HG03342 (cell line): ENCODE results near the gene NRXN3.
A peak's percentile ranks its signal among the peaks of the same experiment; 100 is the strongest.

Experiments used
- ATAC-seq: cut with Tn5 transposase; IDR thresholded peaks from one replicate; pipeline ENCODE4 v1.9.1; 2021; ENCODE audit warnings: mild to moderate bottlenecking, moderate library complexity; ENCODE audit not compliant: unreplicated experiment

Gene NRXN3

GRCh38 chr14:78767436-78767835, 597.3 kb downstream of the NRXN3 start:
- no peak for ATAC-seq

- ATAC-seq, result no peak
These were observed 612.4 kb downstream of the NRXN3 start for GRCh38 chr14:78782551-78782950.

DNA sequence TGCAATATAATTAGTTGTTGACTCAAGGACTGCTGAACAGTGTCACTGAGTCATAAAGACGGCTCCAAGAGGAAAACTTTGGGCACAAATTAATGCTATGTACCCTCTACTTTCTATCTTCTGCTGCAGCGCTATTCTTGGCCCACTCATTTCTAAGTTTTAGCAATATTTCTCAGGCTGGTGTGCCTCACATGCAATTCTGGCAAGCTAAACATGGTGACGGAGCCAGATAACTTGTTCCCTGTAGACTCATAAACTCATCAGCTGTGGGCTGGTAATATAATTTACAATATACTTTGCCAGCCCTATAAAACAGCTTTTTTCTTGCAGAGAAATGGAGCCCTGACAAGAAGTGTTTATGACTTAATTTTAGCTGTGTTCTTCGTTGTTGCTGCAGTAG, 615.1 kb downstream of the NRXN3 start:
- no peak for ATAC-seq

GRCh38 chr14:78788467-78789360, 618.5 kb downstream of the NRXN3 start:
- no peak for ATAC-seq

- ATAC-seq, result no peak
These were observed 620.1 kb downstream of the NRXN3 start for GRCh38 chr14:78790271-78790670.

DNA sequence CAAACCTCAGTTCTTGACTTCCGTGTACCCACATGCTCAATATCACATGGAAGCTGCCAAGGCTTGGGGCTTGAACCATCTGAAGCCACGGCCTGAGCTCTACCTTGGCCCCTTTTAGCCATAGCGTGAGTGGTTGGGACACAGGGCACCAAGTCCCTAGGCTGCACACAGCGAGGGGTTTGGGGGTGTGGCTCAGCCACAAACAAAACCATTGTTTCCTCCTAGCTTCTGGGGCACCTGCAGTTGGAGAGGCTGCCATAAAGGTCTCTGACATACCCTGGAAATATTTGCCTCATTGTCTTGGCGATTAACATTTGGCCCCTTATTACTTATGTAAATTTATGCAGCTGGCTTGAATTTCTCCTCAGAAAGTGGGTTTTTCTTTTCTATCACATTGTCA, 628.6 kb downstream of the NRXN3 start:
- ATAC-seq, result no peak

DNA sequence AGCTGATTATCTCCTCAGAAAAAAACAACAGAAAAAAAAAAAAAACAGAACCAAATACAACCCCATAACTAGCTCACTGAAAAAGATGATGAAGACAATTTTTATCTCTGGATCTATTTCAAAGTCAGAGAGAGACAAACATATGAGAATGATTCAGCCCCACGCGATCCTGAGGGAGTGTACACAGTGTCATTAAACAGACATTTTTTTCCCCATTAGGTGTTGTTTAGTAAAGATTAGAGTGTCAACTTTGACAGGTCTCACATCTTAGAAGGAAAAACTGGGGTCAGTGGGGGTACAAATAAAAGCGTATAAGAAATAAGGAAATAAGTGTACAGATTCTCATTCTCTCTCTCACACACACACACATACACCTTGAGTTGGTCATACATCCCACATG, 635.4 kb downstream of the NRXN3 start:
- ATAC-seq, result no peak

DNA sequence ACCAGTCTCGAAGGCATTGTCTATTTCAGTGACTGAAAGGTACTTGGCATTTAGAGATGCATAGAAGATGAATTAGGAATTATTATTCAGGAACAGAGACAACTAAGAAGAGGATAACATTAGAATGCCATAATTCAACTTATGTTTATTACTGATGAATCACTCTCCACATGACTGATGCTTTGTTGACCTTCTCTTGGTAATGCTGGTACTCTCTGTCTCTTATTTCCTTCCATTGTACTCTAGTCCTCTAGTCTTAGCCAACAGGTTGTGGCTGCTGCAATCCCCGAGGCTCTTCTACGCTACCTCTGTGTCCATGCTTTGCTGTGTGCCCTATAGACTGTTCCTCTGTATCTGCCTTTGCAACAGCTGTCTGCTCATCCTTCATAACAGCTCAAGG, 652.9 kb downstream of the NRXN3 start:
- ATAC-seq, result no peak

DNA sequence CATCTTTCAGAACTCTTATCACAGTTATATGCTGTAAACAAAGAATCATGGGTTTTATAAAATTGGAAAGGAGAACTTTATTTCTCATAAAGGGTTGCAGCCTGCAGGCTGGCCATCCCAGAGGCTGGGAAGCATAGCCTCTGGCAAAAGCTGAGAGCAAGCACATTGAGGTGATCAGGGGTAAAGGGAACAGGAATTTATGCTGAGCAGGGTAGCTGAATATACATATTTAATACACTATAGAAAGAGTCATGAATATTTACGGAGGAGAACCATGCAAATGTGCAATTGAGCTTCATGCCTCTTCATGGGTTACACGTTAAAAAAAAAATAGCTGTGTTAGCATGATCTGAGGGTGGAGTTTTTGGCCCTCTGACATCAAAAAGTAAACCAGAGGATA, 653.3 kb downstream of the NRXN3 start:
- ATAC-seq, result no peak

GRCh38 chr14:78829274-78829673, 659.1 kb downstream of the NRXN3 start:
- ATAC-seq, result no peak

DNA sequence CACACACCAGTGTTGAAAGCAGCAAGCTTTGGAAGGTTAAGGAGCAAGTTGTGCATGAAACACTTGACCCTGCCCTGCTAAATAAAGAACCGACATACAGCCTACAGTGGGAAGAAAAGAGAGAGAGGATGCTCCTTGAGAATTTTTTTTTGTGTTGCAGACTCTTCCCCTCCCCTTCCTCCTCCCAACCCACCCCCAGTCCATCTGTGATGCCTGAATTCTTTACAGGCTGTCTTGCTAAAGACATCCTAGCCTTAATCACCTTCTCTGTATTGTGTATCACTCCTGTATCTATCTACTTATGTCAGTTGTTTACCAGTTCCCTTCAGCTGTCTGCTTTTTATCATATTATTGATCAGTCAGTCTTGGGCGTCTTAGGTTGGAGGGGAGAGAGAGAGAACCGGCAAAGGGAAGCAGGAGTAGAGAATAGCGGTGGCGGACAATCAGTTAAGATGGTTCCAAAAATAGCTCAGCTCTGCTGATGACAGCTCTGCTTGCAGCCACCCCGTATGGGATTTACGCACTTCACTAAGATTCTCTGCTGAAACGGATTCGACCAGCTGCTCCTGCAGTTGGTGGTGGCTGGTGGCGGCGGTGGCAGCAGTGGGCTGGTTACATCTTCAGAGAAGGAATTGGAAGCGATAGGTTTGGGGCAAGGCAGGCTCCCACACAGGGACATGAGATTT, 664.7 kb downstream of the NRXN3 start:
- no peak for ATAC-seq

- no peak for ATAC-seq
These were observed 665.7 kb downstream of the NRXN3 start for GRCh38 chr14:78835909-78836308.

DNA sequence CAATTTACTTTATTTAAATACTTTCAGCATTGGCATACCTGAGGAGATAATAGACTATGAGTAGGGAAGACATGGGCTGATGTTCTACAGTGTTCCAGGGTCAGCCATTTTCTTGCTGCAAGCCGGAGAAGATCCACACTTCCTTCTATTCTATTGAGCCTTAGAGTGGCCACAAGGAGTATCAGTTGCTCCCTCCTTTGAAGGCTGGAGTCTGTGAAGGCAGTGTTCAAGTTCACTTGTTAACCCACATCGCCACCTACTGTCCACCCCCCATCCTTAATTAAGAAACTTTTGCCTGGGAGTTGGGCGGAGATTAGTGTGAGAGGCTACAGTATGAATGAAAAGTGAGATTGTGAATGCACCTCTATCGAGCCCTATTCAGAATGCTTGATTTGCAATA, 666.6 kb downstream of the NRXN3 start:
- peak; percentile 75 for ATAC-seq

DNA sequence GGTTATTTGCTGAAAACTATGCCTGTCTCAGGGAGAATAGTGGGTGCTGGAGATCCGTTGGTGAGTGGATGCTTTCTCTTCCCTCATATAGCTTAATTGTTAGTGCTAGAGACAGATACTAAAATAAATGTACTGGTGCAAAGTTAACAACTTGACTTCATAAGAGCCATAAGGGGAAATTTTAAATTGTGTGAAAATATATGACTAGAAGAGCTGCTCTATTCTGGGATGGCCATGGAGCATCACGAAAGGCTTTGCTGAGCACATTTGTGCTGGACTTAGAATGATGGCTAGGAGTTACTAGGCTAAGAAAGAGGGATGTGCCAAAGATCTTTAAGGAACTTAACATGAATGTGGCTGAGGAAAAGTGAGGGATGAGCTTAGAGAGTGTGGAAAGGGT, 668.8 kb downstream of the NRXN3 start:
- no peak for ATAC-seq

DNA sequence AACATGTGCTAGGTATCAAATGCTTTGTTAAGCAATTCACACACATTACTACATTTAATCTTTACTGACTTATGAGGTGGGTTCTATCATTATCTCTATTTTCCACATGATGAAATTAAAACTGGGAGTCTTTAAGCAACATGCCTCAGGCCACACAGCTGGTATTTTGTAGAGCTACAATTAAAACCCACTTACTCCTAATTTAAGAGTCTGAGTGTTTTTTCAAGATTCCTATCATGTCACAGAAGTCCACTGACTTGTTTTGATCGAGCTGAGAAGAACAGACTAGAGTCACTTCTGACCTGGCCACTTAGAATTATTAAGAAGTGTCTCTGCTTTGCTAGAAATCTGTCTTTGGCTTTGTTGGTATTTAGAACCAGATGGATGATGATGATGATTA, 670.7 kb downstream of the NRXN3 start:
- no peak for ATAC-seq

DNA sequence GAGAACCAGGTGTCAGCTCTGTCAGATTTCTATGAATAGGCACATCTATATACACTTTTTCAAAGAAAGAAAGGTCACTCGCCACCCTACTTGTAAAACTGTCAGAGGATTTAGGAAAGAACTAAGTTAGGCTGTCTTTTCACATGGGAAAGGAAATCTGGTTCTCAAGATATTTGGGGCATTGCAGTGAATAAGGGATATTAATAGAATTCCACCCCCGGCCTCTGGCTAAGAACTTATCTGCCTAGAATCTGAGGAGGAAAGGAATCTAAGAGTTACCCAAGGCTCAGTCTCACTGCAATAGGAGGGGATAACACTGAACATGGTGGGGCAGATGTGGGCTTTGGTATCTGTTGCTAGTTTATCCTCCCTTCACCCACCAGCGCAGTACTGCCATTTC, 677.6 kb downstream of the NRXN3 start:
- ATAC-seq, result no peak

- ATAC-seq, result peak; percentile 93
These were observed 678.2 kb downstream of the NRXN3 start for GRCh38 chr14:78848234-78848820.

- ATAC-seq, result no peak
These were observed 679.8 kb downstream of the NRXN3 start for GRCh38 chr14:78849952-78850351.

- no peak for ATAC-seq
These were observed 681.0 kb downstream of the NRXN3 start for GRCh38 chr14:78851189-78851588.

DNA sequence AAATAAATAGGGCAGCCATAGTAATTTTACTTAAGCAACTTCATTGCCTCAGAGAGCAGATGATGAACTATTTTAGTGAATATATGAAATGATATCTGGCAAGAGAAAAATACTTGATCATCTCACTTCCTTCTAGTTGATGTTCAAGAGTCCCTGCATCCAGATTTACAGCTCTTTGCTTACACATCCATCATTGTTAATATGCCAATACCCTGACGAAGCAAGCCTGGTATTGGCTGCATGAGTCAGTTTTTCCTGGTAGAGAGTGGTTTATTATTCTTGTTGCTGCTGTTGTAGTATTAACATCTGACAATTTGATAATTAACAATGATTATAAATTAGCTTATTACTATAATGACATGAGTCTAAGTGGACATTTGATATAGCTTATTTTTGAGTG, 681.9 kb downstream of the NRXN3 start:
- ATAC-seq, result no peak

- ATAC-seq, result no peak
These were observed 687.8 kb downstream of the NRXN3 start for GRCh38 chr14:78857974-78858373.

GRCh38 chr14:78863143-78863542, 693.0 kb downstream of the NRXN3 start:
- no peak for ATAC-seq
